Upper lobe of left lung (tissue), 6 donors: ENCODE measurements around the gene DST. TPM values are rescaled to one million over a fixed set of nuclear protein-coding genes. Genes with fewer than 3 reads are reported as not detected.

Experiments
- ATAC-seq, 2 donors: fragments of 200-7000 bp; cut with Tn5 transposase; one replicate each; pipeline ENCODE4 v1.9.1; 2022; ENCODE audit warnings: mild to moderate bottlenecking in 2 of 2, moderate library complexity in 2 of 2; ENCODE audit not compliant: low FRiP score in 2 of 2
- DNase-seq, 2 donors: peaks; one replicate each; pipeline ENCODE4 v3.0.0-alpha.2; 2019 to 2020
- H3K27ac ChIP-seq, 4 donors: fragments of 200-600 bp; sonication (generic); one replicate each; pipeline ENCODE4 v1.5.1; 2016 to 2019
- H3K27me3 ChIP-seq, 4 donors: fragments of 200-600 bp; sonication (generic); one replicate each; pipeline ENCODE4 v1.5.1; 2017 to 2019
- H3K36me3 ChIP-seq, 4 donors: fragments of 200-600 bp; sonication (generic); one replicate each; pipeline ENCODE4 v1.5.1; 2016 to 2019
- H3K4me1 ChIP-seq, 4 donors: fragments of 200-600 bp; sonication (generic); one replicate each; pipeline ENCODE4 v1.5.1; 2018 to 2019
- H3K4me3 ChIP-seq, 4 donors: fragments of 200-600 bp; sonication (generic); one replicate each; pipeline ENCODE4 v1.5.1; 2017 to 2019; ENCODE audit warnings: mild to moderate bottlenecking in 2 of 4, moderate library complexity in 1 of 4
- H3K9me3 ChIP-seq, 4 donors: fragments of 200-600 bp; sonication (generic); one replicate each; pipeline ENCODE4 v1.5.1; 2018 to 2019
- EP300 ChIP-seq, 4 donors: sonication (generic); formaldehyde crosslinking; IDR thresholded peaks; one replicate each; pipeline ENCODE4 v1.5.1; 2017; ENCODE audit warnings: antibody characterized with exemption in 4 of 4, control low read depth in 2 of 4
- POLR2A ChIP-seq, 4 donors: fragments of 450-650 bp; IDR thresholded peaks; one replicate each; pipeline ENCODE4 v1.5.1; 2016 to 2017; ENCODE audit warnings: antibody characterized with exemption in 4 of 4, mild to moderate bottlenecking in 2 of 4
- POLR2AphosphoS5 ChIP-seq, 2 donors: sonication (generic); formaldehyde crosslinking; IDR thresholded peaks; one replicate each; pipeline ENCODE4 v1.5.1; 2017; ENCODE audit warnings: antibody characterized with exemption in 2 of 2
- WGBS, 2 donors: methylation state at CpG; one replicate each; pipeline ENCODE4 v1.1.5; 2017 to 2018; 5-methylcytosine and 5-hydroxymethylcytosine counted together
- total RNA-seq, 6 donors: library from RNA; depleted of rRNA in 4 of 6; stranded (reverse); fragments of >200 nt in 4 of 6; gene quantifications; one replicate each; pipeline versions ENCODE4 v1.1.0 to v1.2.1, GENCODE V29; 2016 to 2021
- TF ChIP-seq, protein P1 (sequence below), 6 experiments: fragments of 450-650 bp in 4 of 6; fragments of 200-600 bp in 2 of 6; sonication (generic) in 2 of 6; IDR thresholded peaks; one replicate each; pipeline ENCODE4 v1.5.1; 2016 to 2019; ENCODE audit warnings: antibody characterized with exemption in 6 of 6
- donor health status: DM: no; HTN: no; CAD: no; lungs with moderate emphysema.
- donor health status: DM: no; HTN: yes; CAD: no; lungs with severe emphysema.

Gene DST
- total RNA-seq, 6 donors from 2014 or later, result 241 to 477 (median 341) TPM

- Histone ChIP-seq H3K27me3 (no peaks in the 10 kb centered on the region), H3K27ac (no peak overlapping the region), H3K4me1 (no peaks in the 10 kb centered on the region), H3K4me3 (no peak overlapping the region), H3K36me3 (peaks cover 0 to 48% (median 0%) of the 10 kb centered on the region in 4 donors), H3K9me3 (no peaks in the 10 kb centered on the region)
- DNase-seq, result no peak
- ATAC-seq, result no peak
- TF ChIP-seq EP300 (IDR thresholded peaks at IDR 0.05) (no peak), POLR2AphosphoS5 (IDR thresholded peaks at IDR 0.05) (no peak), POLR2A (IDR thresholded peaks at IDR 0.05) (no peak)
- TF ChIP-seq, protein P1, sequence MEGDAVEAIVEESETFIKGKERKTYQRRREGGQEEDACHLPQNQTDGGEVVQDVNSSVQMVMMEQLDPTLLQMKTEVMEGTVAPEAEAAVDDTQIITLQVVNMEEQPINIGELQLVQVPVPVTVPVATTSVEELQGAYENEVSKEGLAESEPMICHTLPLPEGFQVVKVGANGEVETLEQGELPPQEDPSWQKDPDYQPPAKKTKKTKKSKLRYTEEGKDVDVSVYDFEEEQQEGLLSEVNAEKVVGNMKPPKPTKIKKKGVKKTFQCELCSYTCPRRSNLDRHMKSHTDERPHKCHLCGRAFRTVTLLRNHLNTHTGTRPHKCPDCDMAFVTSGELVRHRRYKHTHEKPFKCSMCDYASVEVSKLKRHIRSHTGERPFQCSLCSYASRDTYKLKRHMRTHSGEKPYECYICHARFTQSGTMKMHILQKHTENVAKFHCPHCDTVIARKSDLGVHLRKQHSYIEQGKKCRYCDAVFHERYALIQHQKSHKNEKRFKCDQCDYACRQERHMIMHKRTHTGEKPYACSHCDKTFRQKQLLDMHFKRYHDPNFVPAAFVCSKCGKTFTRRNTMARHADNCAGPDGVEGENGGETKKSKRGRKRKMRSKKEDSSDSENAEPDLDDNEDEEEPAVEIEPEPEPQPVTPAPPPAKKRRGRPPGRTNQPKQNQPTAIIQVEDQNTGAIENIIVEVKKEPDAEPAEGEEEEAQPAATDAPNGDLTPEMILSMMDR (IDR thresholded peaks at IDR 0.05), result no peak
- 59 to 73% methylated on average over 1 of the region's 1 CpG for WGBS, 2 donors
Measured at GRCh38 chr6:56624728-56625069, 18.0 kb downstream of the DST start.

DNA sequence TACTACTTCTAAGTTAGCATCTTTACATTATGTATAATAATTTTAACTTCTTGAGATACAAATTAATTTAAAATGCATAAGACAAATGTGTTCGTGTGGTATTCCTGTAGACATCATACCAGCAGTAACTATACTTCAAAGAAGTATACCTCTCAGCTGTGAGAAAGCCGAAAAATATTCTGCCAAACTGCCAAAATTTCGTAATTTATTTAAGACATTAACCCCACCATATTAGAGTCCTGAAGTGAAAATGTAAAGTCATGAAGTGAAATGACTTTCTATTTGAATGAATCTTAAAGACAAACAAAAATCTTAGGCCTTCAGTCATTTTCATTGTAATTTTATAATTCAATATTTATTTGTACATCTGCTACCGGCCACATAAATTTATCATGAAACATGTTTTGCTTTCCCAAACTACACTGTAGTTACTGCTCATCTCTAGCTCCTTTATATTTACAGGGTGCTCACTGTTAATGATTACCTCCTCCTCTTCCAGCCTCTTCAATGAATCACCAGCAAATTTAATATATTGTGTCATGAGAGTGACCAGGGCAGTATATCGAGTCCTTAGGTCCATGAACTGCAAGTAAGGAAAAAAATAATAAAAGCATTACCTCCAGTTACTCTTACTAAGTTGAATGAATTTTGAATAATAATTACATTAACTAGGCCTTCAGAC is 18.5 kb downstream of the DST start:
- H3K4me3 ChIP-seq, result no peak overlapping the region
- WGBS, 2 donors, result 79 to 82% methylated on average over 5 of the region's 5 CpGs
- H3K36me3 ChIP-seq, result peaks cover 0 to 53% (median 0%) of the 10 kb centered on the region in 4 donors
- no peak overlapping the region for H3K27ac ChIP-seq
- no peaks in the 10 kb centered on the region for H3K9me3 ChIP-seq
- no peaks in the 10 kb centered on the region for H3K27me3 ChIP-seq
- no peak for DNase-seq
- no peak for TF ChIP-seq POLR2A (IDR thresholded peaks at IDR 0.05)
- no peak for TF ChIP-seq EP300 (IDR thresholded peaks at IDR 0.05)
- TF ChIP-seq, protein P1 (IDR thresholded peaks at IDR 0.05), result no peak
- no peak for TF ChIP-seq POLR2AphosphoS5 (IDR thresholded peaks at IDR 0.05)
- no peaks in the 10 kb centered on the region for H3K4me1 ChIP-seq
- ATAC-seq, result no peak

DNA sequence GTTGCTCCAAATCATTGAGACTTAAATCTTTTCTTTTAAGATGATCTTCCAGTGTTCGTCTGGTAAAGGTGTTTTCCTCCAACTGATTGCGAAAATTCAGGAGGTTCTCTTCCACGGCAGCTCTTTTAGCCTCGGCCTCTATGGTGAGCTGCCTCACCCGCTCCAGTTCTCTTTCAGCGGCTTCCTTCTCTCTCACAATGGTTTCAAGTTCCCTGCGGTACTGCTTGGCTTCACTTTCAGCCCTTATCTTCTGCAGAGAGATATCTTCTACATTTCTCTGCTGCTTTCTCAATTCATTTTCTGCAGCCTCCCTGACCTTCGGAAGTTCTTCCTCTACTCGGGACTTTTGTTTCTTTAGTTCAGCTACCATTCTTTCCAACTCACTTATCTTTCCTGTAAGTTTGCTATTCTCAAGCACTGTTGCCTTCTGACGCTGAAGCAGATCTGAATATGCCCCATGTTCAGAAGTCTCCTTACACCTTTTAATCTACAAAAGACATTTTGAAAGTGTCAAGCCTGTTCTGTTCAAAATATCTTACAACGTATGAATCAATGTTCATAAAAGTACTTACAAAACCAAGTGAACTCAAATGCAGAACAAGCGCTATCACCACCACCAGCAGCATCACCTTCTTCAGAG is 22.3 kb downstream of the DST start:
- TF ChIP-seq POLR2A (IDR thresholded peaks at IDR 0.05) (no peak), POLR2AphosphoS5 (IDR thresholded peaks at IDR 0.05) (no peak)
- TF ChIP-seq, protein P1 (IDR thresholded peaks at IDR 0.05), result no peak
- DNase-seq (no peak), ATAC-seq (no peak)
- H3K4me1 ChIP-seq, result no peaks in the 10 kb centered on the region
- WGBS, 2 donors, result 83 to 90% methylated on average over 12 of the region's 12 CpGs
- no peaks in the 10 kb centered on the region for H3K9me3 ChIP-seq
- no peak overlapping the region for H3K4me3 ChIP-seq
- peaks cover 0 to 58% (median 2%) of the 10 kb centered on the region in 4 donors for H3K36me3 ChIP-seq
- no peak overlapping the region for H3K27ac ChIP-seq
- no peaks in the 10 kb centered on the region for H3K27me3 ChIP-seq

DNA sequence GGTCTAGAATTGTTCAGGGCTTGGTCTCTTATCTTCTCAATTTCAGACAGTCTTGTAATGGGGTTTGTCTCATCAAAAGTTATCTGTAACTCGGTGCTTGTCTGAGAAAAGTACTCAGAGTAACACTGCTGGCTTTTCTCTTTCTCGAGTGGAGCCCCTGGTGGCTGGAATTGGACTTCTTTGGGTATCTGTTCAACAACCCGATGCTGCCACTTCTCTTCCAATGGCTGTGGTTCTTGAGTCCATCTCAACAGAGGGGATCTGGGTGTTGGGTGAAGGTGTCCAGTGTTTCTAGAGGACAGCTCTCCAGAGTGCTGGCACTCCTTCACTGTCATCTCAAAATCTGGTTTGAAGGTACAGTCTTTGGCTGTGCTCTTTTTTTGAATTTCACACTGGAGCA is 24.6 kb downstream of the DST start:
- Histone ChIP-seq H3K9me3 (no peaks in the 10 kb centered on the region), H3K27me3 (no peaks in the 10 kb centered on the region), H3K27ac (no peak overlapping the region), H3K36me3 (peaks cover 0 to 60% (median 2%) of the 10 kb centered on the region in 4 donors), H3K4me3 (no peak overlapping the region), H3K4me1 (no peaks in the 10 kb centered on the region)
- DNase-seq, result no peak
- no peak for ATAC-seq
- TF ChIP-seq POLR2AphosphoS5 (IDR thresholded peaks at IDR 0.05), result no peak
- TF ChIP-seq, protein P1 (IDR thresholded peaks at IDR 0.05), result no peak
- no peak for TF ChIP-seq POLR2A (IDR thresholded peaks at IDR 0.05)
- TF ChIP-seq EP300 (IDR thresholded peaks at IDR 0.05), result no peak
- 86 to 96% methylated on average over 3 of the region's 3 CpGs for WGBS, 2 donors

DNA sequence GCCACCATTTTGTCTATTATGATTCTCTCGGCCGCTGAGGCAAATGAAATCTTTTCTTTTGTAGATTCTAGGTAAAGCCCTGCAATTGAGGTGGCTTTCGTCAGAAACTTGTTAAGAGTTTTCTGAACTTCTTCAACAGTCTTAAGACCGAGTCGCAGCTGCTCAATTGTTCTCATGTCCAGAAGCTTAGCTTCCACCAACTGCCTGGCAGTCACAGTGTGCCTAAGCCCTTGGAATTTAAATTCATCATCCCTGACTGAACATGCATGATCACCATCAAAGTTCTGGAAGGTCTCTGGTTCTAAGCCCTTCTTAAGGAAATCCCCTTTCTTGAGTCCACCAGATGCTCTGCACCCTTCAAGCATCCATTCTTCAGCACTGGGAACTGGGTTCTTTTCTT is 25.7 kb downstream of the DST start:
- Histone ChIP-seq H3K4me1 (no peaks in the 10 kb centered on the region), H3K27me3 (no peaks in the 10 kb centered on the region), H3K9me3 (no peaks in the 10 kb centered on the region), H3K4me3 (no peak overlapping the region), H3K36me3 (peaks cover 0 to 57% (median 2%) of the 10 kb centered on the region in 4 donors), H3K27ac (no peak overlapping the region)
- DNase-seq (no peak), ATAC-seq (no peak)
- TF ChIP-seq POLR2A (IDR thresholded peaks at IDR 0.05), result no peak
- TF ChIP-seq, protein P1 (IDR thresholded peaks at IDR 0.05), result no peak
- WGBS, 2 donors, result 86 to 97% methylated on average over 5 of the region's 5 CpGs
